GM23338 (cell line): Measurements from ENCODE around the gene RBM43. TPM values are rescaled to one million over a fixed set of nuclear protein-coding genes. Genes with fewer than 3 reads are reported as not detected.

Experiments
- ATAC-seq: fragments of 200-7000 bp; cut with Tn5 transposase; 3 replicates; pipeline ENCODE4 v1.9.1; 2020
- DNase-seq: peaks from one replicate; pipeline ENCODE4 v3.0.0-alpha.2; 2015; ENCODE audit warnings: low spot score
- H2AFZ ChIP-seq: fragments of 200-600 bp; sonication (generic); 2 replicates; pipeline ENCODE4 v1.8.0; 2016; ENCODE audit warnings: antibody characterized with exemption, mild to moderate bottlenecking, moderate library complexity
- H3F3A ChIP-seq: fragments of 200-600 bp; sonication (generic); replicated peaks from 2 replicates; pipeline ENCODE4 v1.8.0; 2017; ENCODE audit warnings: antibody characterized with exemption, mixed run types, low read depth
- H3K27ac ChIP-seq: fragments of 200-600 bp; sonication (generic); 2 replicates; pipeline ENCODE4 v1.6.1; 2016; ENCODE audit warnings: low read depth
- H3K27me3 ChIP-seq: fragments of 200-600 bp; sonication (generic); 2 replicates; pipeline ENCODE4 v1.8.0; 2016; ENCODE audit warnings: mild to moderate bottlenecking, mixed run types, moderate library complexity; ENCODE audit not compliant: insufficient read depth
- H3K36me3 ChIP-seq: fragments of 200-600 bp; sonication (generic); 2 replicates; pipeline ENCODE4 v1.8.0; 2016; ENCODE audit warnings: mild to moderate bottlenecking; ENCODE audit not compliant: insufficient read depth
- H3K4me1 ChIP-seq: fragments of 200-600 bp; sonication (generic); 2 replicates; pipeline ENCODE4 v1.8.0; 2016; ENCODE audit warnings: mild to moderate bottlenecking, moderate library complexity; ENCODE audit not compliant: insufficient read depth
- H3K4me2 ChIP-seq: fragments of 200-600 bp; sonication (generic); 2 replicates; pipeline ENCODE4 v1.7.1; 2017; ENCODE audit warnings: mixed run types
- H3K4me3 ChIP-seq: fragments of 200-600 bp; sonication (generic); 2 replicates; pipeline ENCODE4 v1.6.1; 2016; ENCODE audit warnings: mixed run types
- H3K79me2 ChIP-seq: fragments of 200-600 bp; sonication (generic); replicated peaks from 2 replicates; pipeline ENCODE4 v1.8.0; 2017; ENCODE audit warnings: mild to moderate bottlenecking; ENCODE audit not compliant: insufficient read depth
- H3K9me2 ChIP-seq: fragments of 200-600 bp; sonication (generic); 2 replicates; pipeline ENCODE4 v1.8.0; 2017; ENCODE audit not compliant: insufficient read depth
- H4K20me1 ChIP-seq: fragments of 200-600 bp; sonication (generic); replicated peaks from 2 replicates; pipeline ENCODE4 v1.8.0; 2017; ENCODE audit warnings: mild to moderate bottlenecking; ENCODE audit not compliant: insufficient read depth
- H3K27ac Mint-ChIP-seq: 2 replicates; pipeline ENCODE4 v1.8.0; 2020; ENCODE audit warnings: inconsistent platforms, mild to moderate bottlenecking, moderate library complexity, mixed read lengths
- H3K27me3 Mint-ChIP-seq: 3 replicates; pipeline ENCODE4 v1.8.0; 2022; ENCODE audit warnings: low read depth, mild to moderate bottlenecking, moderate library complexity, mixed read lengths, inconsistent platforms; ENCODE audit not compliant: insufficient read depth, poor library complexity
- H3K36me3 Mint-ChIP-seq: 3 replicates; pipeline ENCODE4 v1.8.0; 2021; ENCODE audit warnings: low read depth, mild to moderate bottlenecking, inconsistent platforms, moderate library complexity, mixed read lengths
- H3K4me1 Mint-ChIP-seq: 3 replicates; pipeline ENCODE4 v1.8.0; 2020; ENCODE audit warnings: mild to moderate bottlenecking, inconsistent platforms, mixed read lengths
- H3K4me3 Mint-ChIP-seq: 3 replicates; pipeline ENCODE4 v1.8.0; 2021; ENCODE audit warnings: moderate library complexity, mild to moderate bottlenecking, inconsistent platforms, mixed read lengths
- H3K9me3 Mint-ChIP-seq: 3 replicates; pipeline ENCODE4 v1.8.0; 2020; ENCODE audit warnings: moderate library complexity, mild to moderate bottlenecking, inconsistent platforms, mixed read lengths
- EZH2 ChIP-seq: fragments of 200-600 bp; sonication (generic); IDR thresholded peaks from one replicate; pipeline ENCODE4 v1.8.0; 2017; ENCODE audit warnings: antibody characterized with exemption, mild to moderate bottlenecking, low read depth; ENCODE audit not compliant: unreplicated experiment
- EZH2phosphoT487 ChIP-seq: fragments of 200-600 bp; sonication (generic); IDR thresholded peaks from one replicate; pipeline ENCODE4 v1.8.1; 2018; ENCODE audit warnings: antibody characterized with exemption; ENCODE audit not compliant: unreplicated experiment
- JUNB ChIP-seq: IDR thresholded peaks from one replicate; pipeline ENCODE4 v1.6.1; 2016; ENCODE audit warnings: antibody characterized with exemption; ENCODE audit not compliant: unreplicated experiment
- NANOG ChIP-seq: IDR thresholded peaks from 2 replicates; pipeline ENCODE4 v1.6.1; 2016; ENCODE audit warnings: antibody characterized with exemption, borderline replicate concordance
- STAT1 ChIP-seq: IDR thresholded peaks from one replicate; pipeline ENCODE4 v1.6.1; 2016; ENCODE audit warnings: antibody characterized with exemption; ENCODE audit not compliant: unreplicated experiment
- ZNF331 ChIP-seq: fragments of 250-450 bp; sonication (Bioruptor Pico); IDR thresholded peaks from 2 replicates; pipeline ENCODE4 v1.5.0; 2020; ENCODE audit warnings: low read depth, mild to moderate bottlenecking, moderate library complexity
- polyA plus RNA-seq: library from polyadenylated mRNA; unstranded; fragments of >200 nt; fragmentation: Nextera tagmentation; extraction: Ambion mirVana; gene quantifications from 2 replicates; pipeline ENCODE4 v1.2.1, GENCODE V29; 2016
- total RNA-seq: library from RNA; depleted of rRNA; stranded (reverse); fragments of >200 nt; shearing (Covaris generic); gene quantifications from 2 replicates; pipeline ENCODE4 v1.2.3, GENCODE V29; 2014
- TF ChIP-seq, protein P1 (sequence below): IDR thresholded peaks from one replicate; pipeline ENCODE4 v1.6.1; 2018; ENCODE audit warnings: antibody characterized with exemption; ENCODE audit not compliant: unreplicated experiment
- TF ChIP-seq, protein P2 (sequence below), 2 experiments: fragments of 200-600 bp in 1 of 2; sonication (generic) in 1 of 2; conservative IDR thresholded peaks; 2 replicates each; pipeline versions ENCODE4 v1.5.1 to v1.6.1; 2016 to 2017; ENCODE audit warnings: antibody characterized with exemption in 2 of 2, low read depth in 2 of 2, mild to moderate bottlenecking in 2 of 2, moderate library complexity in 1 of 2
- TF ChIP-seq, protein P3 (sequence below): IDR thresholded peaks from 2 replicates; pipeline ENCODE4 v1.6.1; 2016; ENCODE audit warnings: antibody characterized with exemption

Gene RBM43
- total and polyA plus RNA-seq, 2 experiments from 2014 or later = 3.3 to 3.4 TPM

DNA sequence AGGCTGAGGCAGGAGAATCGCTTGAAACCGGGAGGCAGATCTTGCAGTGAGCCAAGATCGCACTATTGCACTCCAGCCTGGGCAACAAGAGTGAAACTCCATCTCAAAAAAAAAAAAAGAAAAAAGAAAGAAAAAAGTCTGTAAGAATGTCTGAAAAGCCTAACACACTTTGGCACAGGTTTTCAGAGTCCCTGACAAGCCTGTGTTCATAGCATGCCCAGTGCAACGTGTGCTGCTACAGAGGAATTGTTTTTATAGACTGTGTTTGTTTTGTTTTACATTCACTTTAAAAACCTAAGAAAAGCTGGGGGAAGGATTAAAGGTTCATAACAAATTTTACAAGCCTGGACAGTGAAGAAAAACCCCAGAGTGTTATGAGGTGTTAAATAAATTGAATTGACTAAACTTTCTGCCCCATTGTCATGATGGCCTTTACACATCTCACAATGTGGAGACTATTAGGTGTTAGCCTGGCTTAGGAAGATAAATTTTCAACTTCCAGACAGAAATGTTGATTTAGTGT is 55.2 kb downstream of the RBM43 start (continued):
- TF ChIP-seq, protein P1, sequence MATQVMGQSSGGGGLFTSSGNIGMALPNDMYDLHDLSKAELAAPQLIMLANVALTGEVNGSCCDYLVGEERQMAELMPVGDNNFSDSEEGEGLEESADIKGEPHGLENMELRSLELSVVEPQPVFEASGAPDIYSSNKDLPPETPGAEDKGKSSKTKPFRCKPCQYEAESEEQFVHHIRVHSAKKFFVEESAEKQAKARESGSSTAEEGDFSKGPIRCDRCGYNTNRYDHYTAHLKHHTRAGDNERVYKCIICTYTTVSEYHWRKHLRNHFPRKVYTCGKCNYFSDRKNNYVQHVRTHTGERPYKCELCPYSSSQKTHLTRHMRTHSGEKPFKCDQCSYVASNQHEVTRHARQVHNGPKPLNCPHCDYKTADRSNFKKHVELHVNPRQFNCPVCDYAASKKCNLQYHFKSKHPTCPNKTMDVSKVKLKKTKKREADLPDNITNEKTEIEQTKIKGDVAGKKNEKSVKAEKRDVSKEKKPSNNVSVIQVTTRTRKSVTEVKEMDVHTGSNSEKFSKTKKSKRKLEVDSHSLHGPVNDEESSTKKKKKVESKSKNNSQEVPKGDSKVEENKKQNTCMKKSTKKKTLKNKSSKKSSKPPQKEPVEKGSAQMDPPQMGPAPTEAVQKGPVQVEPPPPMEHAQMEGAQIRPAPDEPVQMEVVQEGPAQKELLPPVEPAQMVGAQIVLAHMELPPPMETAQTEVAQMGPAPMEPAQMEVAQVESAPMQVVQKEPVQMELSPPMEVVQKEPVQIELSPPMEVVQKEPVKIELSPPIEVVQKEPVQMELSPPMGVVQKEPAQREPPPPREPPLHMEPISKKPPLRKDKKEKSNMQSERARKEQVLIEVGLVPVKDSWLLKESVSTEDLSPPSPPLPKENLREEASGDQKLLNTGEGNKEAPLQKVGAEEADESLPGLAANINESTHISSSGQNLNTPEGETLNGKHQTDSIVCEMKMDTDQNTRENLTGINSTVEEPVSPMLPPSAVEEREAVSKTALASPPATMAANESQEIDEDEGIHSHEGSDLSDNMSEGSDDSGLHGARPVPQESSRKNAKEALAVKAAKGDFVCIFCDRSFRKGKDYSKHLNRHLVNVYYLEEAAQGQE = no peak
- no peak for TF ChIP-seq EZH2
- TF ChIP-seq, protein P2, sequence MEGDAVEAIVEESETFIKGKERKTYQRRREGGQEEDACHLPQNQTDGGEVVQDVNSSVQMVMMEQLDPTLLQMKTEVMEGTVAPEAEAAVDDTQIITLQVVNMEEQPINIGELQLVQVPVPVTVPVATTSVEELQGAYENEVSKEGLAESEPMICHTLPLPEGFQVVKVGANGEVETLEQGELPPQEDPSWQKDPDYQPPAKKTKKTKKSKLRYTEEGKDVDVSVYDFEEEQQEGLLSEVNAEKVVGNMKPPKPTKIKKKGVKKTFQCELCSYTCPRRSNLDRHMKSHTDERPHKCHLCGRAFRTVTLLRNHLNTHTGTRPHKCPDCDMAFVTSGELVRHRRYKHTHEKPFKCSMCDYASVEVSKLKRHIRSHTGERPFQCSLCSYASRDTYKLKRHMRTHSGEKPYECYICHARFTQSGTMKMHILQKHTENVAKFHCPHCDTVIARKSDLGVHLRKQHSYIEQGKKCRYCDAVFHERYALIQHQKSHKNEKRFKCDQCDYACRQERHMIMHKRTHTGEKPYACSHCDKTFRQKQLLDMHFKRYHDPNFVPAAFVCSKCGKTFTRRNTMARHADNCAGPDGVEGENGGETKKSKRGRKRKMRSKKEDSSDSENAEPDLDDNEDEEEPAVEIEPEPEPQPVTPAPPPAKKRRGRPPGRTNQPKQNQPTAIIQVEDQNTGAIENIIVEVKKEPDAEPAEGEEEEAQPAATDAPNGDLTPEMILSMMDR (conservative IDR thresholded peaks at IDR 0.05; ENCODE audit: low read depth in 2 of 2) = no peak
- TF ChIP-seq, protein P3, sequence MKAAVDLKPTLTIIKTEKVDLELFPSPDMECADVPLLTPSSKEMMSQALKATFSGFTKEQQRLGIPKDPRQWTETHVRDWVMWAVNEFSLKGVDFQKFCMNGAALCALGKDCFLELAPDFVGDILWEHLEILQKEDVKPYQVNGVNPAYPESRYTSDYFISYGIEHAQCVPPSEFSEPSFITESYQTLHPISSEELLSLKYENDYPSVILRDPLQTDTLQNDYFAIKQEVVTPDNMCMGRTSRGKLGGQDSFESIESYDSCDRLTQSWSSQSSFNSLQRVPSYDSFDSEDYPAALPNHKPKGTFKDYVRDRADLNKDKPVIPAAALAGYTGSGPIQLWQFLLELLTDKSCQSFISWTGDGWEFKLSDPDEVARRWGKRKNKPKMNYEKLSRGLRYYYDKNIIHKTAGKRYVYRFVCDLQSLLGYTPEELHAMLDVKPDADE = no peak
- TF ChIP-seq EZH2phosphoT487 = no peak
- TF ChIP-seq ZNF331 (CRISPR knock-in tag) = no peak
- no peak for TF ChIP-seq JUNB
- TF ChIP-seq NANOG = no peak
- TF ChIP-seq STAT1 = no peak

DNA sequence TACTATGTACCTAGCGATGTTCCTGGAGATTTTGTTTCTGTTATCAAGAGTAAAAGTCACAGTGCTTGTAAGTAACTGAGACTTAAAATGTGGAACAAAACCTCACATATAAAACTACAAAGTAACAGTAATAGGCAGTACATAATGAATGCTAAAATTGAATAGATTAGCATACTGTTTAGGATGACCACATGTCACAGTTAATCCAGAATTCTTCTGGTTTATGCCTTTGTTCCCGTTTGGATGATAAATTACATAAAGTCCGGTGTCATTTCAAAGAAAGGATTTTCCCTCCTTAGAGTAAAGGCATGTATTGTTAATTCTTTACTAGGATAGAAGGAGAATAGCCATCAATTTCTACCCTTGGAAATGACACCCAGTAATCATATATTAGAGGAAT is 56.1 kb downstream of the RBM43 start:
- DNase-seq (no peak), ATAC-seq (no peak)
- Histone ChIP-seq H3K4me2 (no peak overlapping the region), H3F3A (no peaks in the 10 kb centered on the region), H2AFZ (no peak overlapping the region), H3K36me3 (no peaks in the 10 kb centered on the region), H3K4me3 (no peak overlapping the region), H3K9me2 (peaks cover 3% of the 10 kb centered on the region; the same call in 1 of the 2 replicates), H3K79me2 (no peaks in the 10 kb centered on the region), H3K4me1 (no peaks in the 10 kb centered on the region), H4K20me1 (no peaks in the 10 kb centered on the region), H3K27ac (no peak overlapping the region), H3K27me3 (no peaks in the 10 kb centered on the region)
- Mint-ChIP-seq H3K9me3 (no peaks in the 10 kb centered on the region), H3K36me3 (no peaks in the 10 kb centered on the region), H3K4me3 (no peak overlapping the region), H3K4me1 (no peaks in the 10 kb centered on the region), H3K27ac (no peak overlapping the region), H3K27me3 (no peaks in the 10 kb centered on the region)
- TF ChIP-seq, protein P2 (conservative IDR thresholded peaks at IDR 0.05; ENCODE audit: low read depth in 2 of 2) = no peak
- TF ChIP-seq, protein P1 = no peak
- TF ChIP-seq, protein P3 = no peak
- no peak for TF ChIP-seq NANOG
- TF ChIP-seq ZNF331 (CRISPR knock-in tag) = no peak
